Upper lobe of right lung (tissue), 1 donor: ENCODE measurements around the gene CDH13. TPM values are rescaled to one million over a fixed set of nuclear protein-coding genes. Genes with fewer than 3 reads are reported as not detected.

ENCODE experiments used
- ATAC-seq: fragments of 200-7000 bp; cut with Tn5 transposase; one replicate; pipeline ENCODE4 v1.9.1; 2020; ENCODE audit warnings: mild to moderate bottlenecking, moderate library complexity
- DNase-seq: peaks from one replicate; pipeline ENCODE4 v3.0.0-alpha.2; 2020
- H3K27ac ChIP-seq: fragments of 200-600 bp; one replicate; pipeline ENCODE4 v1.8.0; 2022
- H3K27me3 ChIP-seq: fragments of 200-600 bp; one replicate; pipeline ENCODE4 v1.8.0; 2022; ENCODE audit warnings: mild to moderate bottlenecking
- H3K36me3 ChIP-seq: fragments of 200-600 bp; one replicate; pipeline ENCODE4 v1.8.0; 2022
- H3K4me1 ChIP-seq: fragments of 200-600 bp; one replicate; pipeline ENCODE4 v1.8.0; 2022
- H3K4me3 ChIP-seq: fragments of 200-600 bp; one replicate; pipeline ENCODE4 v1.8.0; 2022; ENCODE audit warnings: mild to moderate bottlenecking
- H3K9me3 ChIP-seq: fragments of 200-600 bp; one replicate; pipeline ENCODE4 v1.8.0; 2022
- CTCF ChIP-seq: fragments of 200-600 bp; IDR thresholded peaks from one replicate; pipeline ENCODE4 v1.8.0; 2022; ENCODE audit warnings: antibody characterized with exemption
- intact Hi-C: fragments of 100-400 bp; cut with DNase I; formaldehyde crosslinking; loops from one replicate; pipeline ENCODE4 v1.11.0; 2022
- total RNA-seq: library from RNA; stranded (reverse); fragmentation: NEBNext Ultra II Directional; extraction: Animal tissue kit (Norgen Biotek cat#: 25700); gene quantifications from one replicate; pipeline ENCODE4 v1.2.1, GENCODE V29; 2021
- donor health status: DM: no; HTN: yes; CAD: no; lungs with severe emphysema.

Gene CDH13
- total RNA-seq, 1 donor from 2014 or later, result 27.2 TPM

- no peak for TF ChIP-seq CTCF
- Histone ChIP-seq H3K36me3 (no peaks in the 10 kb centered on the region), H3K4me1 (no peaks in the 10 kb centered on the region), H3K27me3 (no peaks in the 10 kb centered on the region), H3K4me3 (no peak overlapping the region), H3K27ac (no peak overlapping the region), H3K9me3 (no peaks in the 10 kb centered on the region)
- no peak for ATAC-seq
- DNase-seq, result no peak
- intact Hi-C loops, result no loop called here
These were observed 1098.5 kb downstream of the CDH13 start for GRCh38 chr16:83725313-83725712.

- no peak for TF ChIP-seq CTCF
- intact Hi-C loops, result no loop called here
- H3K27me3 ChIP-seq, result no peaks in the 10 kb centered on the region
- no peak for DNase-seq
- no peak overlapping the region for H3K27ac ChIP-seq
- no peaks in the 10 kb centered on the region for H3K36me3 ChIP-seq
- no peaks in the 10 kb centered on the region for H3K9me3 ChIP-seq
- no peaks in the 10 kb centered on the region for H3K4me1 ChIP-seq
- H3K4me3 ChIP-seq, result no peak overlapping the region
- peak; percentile 74 for ATAC-seq
These were observed 1100.2 kb downstream of the CDH13 start for GRCh38 chr16:83727018-83727417.

GRCh38 chr16:83727751-83728352 is 1101.1 kb downstream of the CDH13 start:
- intact Hi-C loops, result no loop called here
- Histone ChIP-seq H3K27ac (no peak overlapping the region), H3K4me1 (no peaks in the 10 kb centered on the region), H3K4me3 (no peak overlapping the region), H3K9me3 (no peaks in the 10 kb centered on the region), H3K27me3 (no peaks in the 10 kb centered on the region), H3K36me3 (no peaks in the 10 kb centered on the region)
- DNase-seq, result no peak
- TF ChIP-seq CTCF, result no peak
- no peak for ATAC-seq

- no peaks in the 10 kb centered on the region for H3K27me3 ChIP-seq
- ATAC-seq (no peak), DNase-seq (no peak)
- H3K4me1 ChIP-seq, result no peaks in the 10 kb centered on the region
- no peak overlapping the region for H3K27ac ChIP-seq
- no peaks in the 10 kb centered on the region for H3K9me3 ChIP-seq
- H3K4me3 ChIP-seq, result no peak overlapping the region
- no peak for TF ChIP-seq CTCF
- intact Hi-C loops, result no loop called here
- no peaks in the 10 kb centered on the region for H3K36me3 ChIP-seq
These were observed 1101.7 kb downstream of the CDH13 start for GRCh38 chr16:83728492-83728891.

- DNase-seq (no peak), ATAC-seq (no peak)
- intact Hi-C loops, result no loop called here
- Histone ChIP-seq H3K27ac (no peak overlapping the region), H3K9me3 (peaks cover 6% of the 10 kb centered on the region), H3K36me3 (no peaks in the 10 kb centered on the region), H3K27me3 (no peaks in the 10 kb centered on the region), H3K4me1 (no peaks in the 10 kb centered on the region), H3K4me3 (no peak overlapping the region)
- no peak for TF ChIP-seq CTCF
These were observed 1104.0 kb downstream of the CDH13 start for GRCh38 chr16:83730812-83731211.

- Histone ChIP-seq H3K4me1 (no peaks in the 10 kb centered on the region), H3K27ac (no peak overlapping the region), H3K9me3 (peaks cover 6% of the 10 kb centered on the region), H3K4me3 (no peak overlapping the region), H3K36me3 (no peaks in the 10 kb centered on the region), H3K27me3 (no peaks in the 10 kb centered on the region)
- no peak for ATAC-seq
- intact Hi-C loops, result no loop called here
- TF ChIP-seq CTCF, result no peak
- DNase-seq, result no peak
These were observed 1105.8 kb downstream of the CDH13 start for GRCh38 chr16:83732536-83732935.
